ENCODE data around the gene ASB2. TPM values are rescaled to one million over a fixed set of nuclear protein-coding genes. Genes with fewer than 3 reads are reported as not detected.

The ASB2 gene
- total RNA-seq, 2 experiments from 2014 or later: 93.9 to 99.3 TPM

- no peak overlapping the region for H3K4me3 Mint-ChIP-seq
- H3K9me3 Mint-ChIP-seq: no peaks in the 10 kb centered on the region
- ChIA-PET CTCF (interaction anchor here (1.3 to 1.6 kb wide), 3 partner anchors 8 to 244 kb away, joined by 3 to 5 read pairs (median 4); no protein-coding TSS in a partner anchor), POLR2A (no interaction called here)
- no peaks in the 10 kb centered on the region for H3K36me3 Mint-ChIP-seq (ENCODE audit: low read depth)
- H3K27me3 Mint-ChIP-seq: no peaks in the 10 kb centered on the region
- no peak overlapping the region for H3K27ac Mint-ChIP-seq
- H3K4me1 Mint-ChIP-seq: no peaks in the 10 kb centered on the region
- DNase-seq: no peak
These were observed 78.2 kb downstream of the ASB2 start for GRCh38 chr14:93898081-93898611.

- Mint-ChIP-seq H3K36me3 (ENCODE audit: low read depth) (no peaks in the 10 kb centered on the region), H3K9me3 (no peaks in the 10 kb centered on the region), H3K27ac (no peak overlapping the region), H3K27me3 (no peaks in the 10 kb centered on the region), H3K4me3 (no peak overlapping the region), H3K4me1 (no peaks in the 10 kb centered on the region)
- ChIA-PET POLR2A (interaction anchor here (1.1 kb wide), 1 partner anchor 10 kb away, joined by 4 read pairs; no protein-coding TSS in a partner anchor), CTCF (interaction anchor here (0.7 to 1.6 kb wide), 4 partner anchors 9 to 243 kb away, joined by 3 to 6 read pairs (median 4); no protein-coding TSS in a partner anchor)
- no peak for DNase-seq
These were observed 78.9 kb downstream of the ASB2 start for GRCh38 chr14:93897476-93897845.

- Mint-ChIP-seq H3K27me3 (peaks cover 7% of the 10 kb centered on the region), H3K4me3 (no peak overlapping the region), H3K9me3 (no peaks in the 10 kb centered on the region), H3K36me3 (ENCODE audit: low read depth) (no peaks in the 10 kb centered on the region), H3K27ac (no peak overlapping the region), H3K4me1 (no peaks in the 10 kb centered on the region)
- POLR2A ChIA-PET: interaction anchor here (0.6 kb wide), 1 partner anchor 59 kb away, joined by 3 read pairs; no protein-coding TSS in a partner anchor
- CTCF ChIA-PET: interaction anchor here (0.9 to 1.3 kb wide), 3 partner anchors 12 to 45 kb away, joined by 3 read pairs; no protein-coding TSS in a partner anchor
- no peak for DNase-seq
These were observed 81.3 kb downstream of the ASB2 start for GRCh38 chr14:93895023-93895604.

GRCh38 chr14:93893661-93894261, 82.6 kb downstream of the ASB2 start:
- peaks cover 7% of the 10 kb centered on the region for H3K27me3 Mint-ChIP-seq
- no peaks in the 10 kb centered on the region for H3K4me1 Mint-ChIP-seq
- DNase-seq: no peak
- no peaks in the 10 kb centered on the region for H3K36me3 Mint-ChIP-seq (ENCODE audit: low read depth)
- ChIA-PET CTCF (interaction anchor here (2.3 kb wide), 1 partner anchor 239 kb away, joined by 13 read pairs; no protein-coding TSS in a partner anchor), POLR2A (no interaction called here)
- H3K9me3 Mint-ChIP-seq: no peaks in the 10 kb centered on the region
- no peak overlapping the region for H3K4me3 Mint-ChIP-seq
- H3K27ac Mint-ChIP-seq: no peak overlapping the region

GRCh38 chr14:93892923-93893558, 83.3 kb downstream of the ASB2 start:
- Mint-ChIP-seq H3K36me3 (ENCODE audit: low read depth) (no peaks in the 10 kb centered on the region), H3K4me1 (no peaks in the 10 kb centered on the region), H3K27ac (no peak overlapping the region), H3K9me3 (no peaks in the 10 kb centered on the region), H3K4me3 (no peak overlapping the region), H3K27me3 (peaks cover 14% of the 10 kb centered on the region)
- CTCF ChIA-PET: interaction anchor here (0.9 to 2.3 kb wide), 4 partner anchors 13 to 238 kb away, joined by 3 to 13 read pairs (median 3); no protein-coding TSS in a partner anchor
- POLR2A ChIA-PET: no interaction called here
- DNase-seq: peak; percentile 69

GRCh38 chr14:93892505-93892839, 83.9 kb downstream of the ASB2 start:
- Mint-ChIP-seq H3K27ac (no peak overlapping the region), H3K27me3 (peaks cover 17% of the 10 kb centered on the region), H3K4me3 (no peak overlapping the region), H3K9me3 (no peaks in the 10 kb centered on the region), H3K36me3 (ENCODE audit: low read depth) (no peaks in the 10 kb centered on the region), H3K4me1 (no peaks in the 10 kb centered on the region)
- no peak for DNase-seq
- POLR2A ChIA-PET: no interaction called here
- CTCF ChIA-PET: interaction anchor here (0.7 to 2.3 kb wide), 7 partner anchors 12 to 323 kb away, joined by 3 to 13 read pairs (median 3); partner anchors contain the start of gene CCDC197

- no peak overlapping the region for H3K4me3 Mint-ChIP-seq
- no peaks in the 10 kb centered on the region for H3K36me3 Mint-ChIP-seq (ENCODE audit: low read depth)
- CTCF ChIA-PET: interaction anchor here (0.7 to 2.3 kb wide), 7 partner anchors 12 to 323 kb away, joined by 3 to 13 read pairs (median 3); partner anchors contain the start of gene CCDC197
- no peaks in the 10 kb centered on the region for H3K4me1 Mint-ChIP-seq
- DNase-seq: no peak
- H3K9me3 Mint-ChIP-seq: no peaks in the 10 kb centered on the region
- POLR2A ChIA-PET: no interaction called here
- H3K27me3 Mint-ChIP-seq: peaks cover 22% of the 10 kb centered on the region
- no peak overlapping the region for H3K27ac Mint-ChIP-seq
These were observed 84.4 kb downstream of the ASB2 start for GRCh38 chr14:93891756-93892504.

- peaks cover 1% of the 10 kb centered on the region for H3K36me3 Mint-ChIP-seq (ENCODE audit: low read depth)
- no peak for DNase-seq
- ChIA-PET CTCF (interaction anchor here (1.1 kb wide), 1 partner anchor 17 kb away, joined by 3 read pairs; no protein-coding TSS in a partner anchor), POLR2A (no interaction called here)
- H3K27ac Mint-ChIP-seq: no peak overlapping the region
- peaks cover 5% of the 10 kb centered on the region for H3K4me1 Mint-ChIP-seq
- peaks cover 2% of the 10 kb centered on the region for H3K9me3 Mint-ChIP-seq
- no peak overlapping the region for H3K4me3 Mint-ChIP-seq
- peaks cover 36% of the 10 kb centered on the region for H3K27me3 Mint-ChIP-seq
These were observed 86.5 kb downstream of the ASB2 start for GRCh38 chr14:93889739-93890483.

- ChIA-PET CTCF (no interaction called here), POLR2A (no interaction called here)
- H3K27ac Mint-ChIP-seq: no peak overlapping the region
- H3K27me3 Mint-ChIP-seq: peaks cover 40% of the 10 kb centered on the region
- H3K4me3 Mint-ChIP-seq: no peak overlapping the region
- peaks cover 4% of the 10 kb centered on the region for H3K9me3 Mint-ChIP-seq
- peaks cover 9% of the 10 kb centered on the region for H3K4me1 Mint-ChIP-seq
- peaks cover 2% of the 10 kb centered on the region for H3K36me3 Mint-ChIP-seq (ENCODE audit: low read depth)
- DNase-seq: no peak
These were observed 87.4 kb downstream of the ASB2 start for GRCh38 chr14:93888995-93889394.

GRCh38 chr14:93884950-93885349, 91.4 kb downstream of the ASB2 start:
- ChIA-PET CTCF (interaction anchor here (1.2 kb wide), 1 partner anchor 16 kb away, joined by 4 read pairs; no protein-coding TSS in a partner anchor), POLR2A (no interaction called here)
- Mint-ChIP-seq H3K36me3 (ENCODE audit: low read depth) (peaks cover 2% of the 10 kb centered on the region), H3K4me3 (no peak overlapping the region), H3K9me3 (peaks cover 8% of the 10 kb centered on the region), H3K27me3 (peaks cover 35% of the 10 kb centered on the region), H3K27ac (peak overlapping the region; percentile 41), H3K4me1 (peaks cover 9% of the 10 kb centered on the region)
- DNase-seq: no peak
